Astrocyte (in vitro differentiated cells and primary cell): Measurements from ENCODE around the gene COL8A2.

Experiments used
- EZH2 ChIP-seq: IDR thresholded peaks from 2 replicates; pipeline ENCODE4 v1.6.1; 2012; ENCODE audit warnings: mild to moderate bottlenecking, low read length, inconsistent platforms; ENCODE audit not compliant: insufficient read depth
- TF ChIP-seq, protein P1 (sequence below): IDR thresholded peaks from 2 replicates; pipeline ENCODE4 v1.5.1; 2011; ENCODE audit warnings: low read depth, mild to moderate bottlenecking, inconsistent platforms, low read length, moderate library complexity; ENCODE audit not compliant: insufficient read depth

DNA sequence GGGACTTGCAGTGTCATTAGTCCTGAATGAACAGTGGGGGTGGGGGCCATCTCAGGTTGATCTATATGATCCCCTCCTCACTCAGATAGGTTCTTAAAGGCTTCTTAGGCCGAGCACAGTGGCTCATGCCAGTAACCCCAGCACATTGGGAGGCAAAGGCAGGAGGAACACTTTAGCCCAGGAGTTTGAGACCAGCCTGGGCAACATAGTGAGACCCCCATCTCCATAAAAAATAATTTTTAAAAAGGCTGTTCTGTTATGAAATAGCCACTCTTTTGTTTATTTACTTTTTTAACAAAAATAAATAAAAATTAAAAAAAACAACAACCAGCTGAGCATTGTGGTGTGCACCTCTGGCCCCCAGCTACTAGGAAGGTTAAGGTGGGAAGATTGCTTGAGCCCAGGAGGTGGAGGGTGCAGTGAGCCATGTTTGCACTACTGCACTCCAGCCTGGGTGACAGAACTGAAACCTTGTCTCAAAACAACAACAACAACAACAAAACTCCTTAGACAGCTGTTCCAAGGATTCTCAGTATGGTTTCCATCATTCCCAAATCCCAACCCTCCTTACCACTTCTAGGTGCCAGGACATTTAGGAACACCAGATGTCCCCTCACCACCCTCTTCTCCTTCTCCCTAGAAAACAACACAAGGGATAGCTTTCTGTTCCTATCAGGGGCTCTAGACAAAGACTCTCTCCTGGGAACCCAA lies 26.3 kb upstream of the COL8A2 start:
- TF ChIP-seq, protein P1, sequence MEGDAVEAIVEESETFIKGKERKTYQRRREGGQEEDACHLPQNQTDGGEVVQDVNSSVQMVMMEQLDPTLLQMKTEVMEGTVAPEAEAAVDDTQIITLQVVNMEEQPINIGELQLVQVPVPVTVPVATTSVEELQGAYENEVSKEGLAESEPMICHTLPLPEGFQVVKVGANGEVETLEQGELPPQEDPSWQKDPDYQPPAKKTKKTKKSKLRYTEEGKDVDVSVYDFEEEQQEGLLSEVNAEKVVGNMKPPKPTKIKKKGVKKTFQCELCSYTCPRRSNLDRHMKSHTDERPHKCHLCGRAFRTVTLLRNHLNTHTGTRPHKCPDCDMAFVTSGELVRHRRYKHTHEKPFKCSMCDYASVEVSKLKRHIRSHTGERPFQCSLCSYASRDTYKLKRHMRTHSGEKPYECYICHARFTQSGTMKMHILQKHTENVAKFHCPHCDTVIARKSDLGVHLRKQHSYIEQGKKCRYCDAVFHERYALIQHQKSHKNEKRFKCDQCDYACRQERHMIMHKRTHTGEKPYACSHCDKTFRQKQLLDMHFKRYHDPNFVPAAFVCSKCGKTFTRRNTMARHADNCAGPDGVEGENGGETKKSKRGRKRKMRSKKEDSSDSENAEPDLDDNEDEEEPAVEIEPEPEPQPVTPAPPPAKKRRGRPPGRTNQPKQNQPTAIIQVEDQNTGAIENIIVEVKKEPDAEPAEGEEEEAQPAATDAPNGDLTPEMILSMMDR: no peak
- TF ChIP-seq EZH2: no peak
